ENCODE measurements around the gene SMG5.

Gene SMG5

GRCh38 chr1:156263288-156263655 lies 19.4 kb downstream of the SMG5 start:
- Histone ChIP-seq H3K27me3 (ENCODE audit: insufficient read depth, low read depth, severe bottlenecking) (no peaks in the 10 kb centered on the region), H3K4me3 (ENCODE audit: low read depth, low read length) (no peak overlapping the region), H3K9me3 (ENCODE audit: severe bottlenecking) (no peaks in the 10 kb centered on the region), H3K36me3 (peaks cover 99% of the 10 kb centered on the region), H3K27ac (no peak overlapping the region)
- no peak for TF ChIP-seq CTCF (IDR thresholded peaks at IDR 0.05; ENCODE audit: low read depth, low read length)
- DNase-seq = no peak

- no peaks in the 10 kb centered on the region for H3K9me3 ChIP-seq (ENCODE audit: severe bottlenecking)
- no peak for TF ChIP-seq CTCF (IDR thresholded peaks at IDR 0.05; ENCODE audit: low read depth, low read length)
- no peak overlapping the region for H3K27ac ChIP-seq
- no peaks in the 10 kb centered on the region for H3K27me3 ChIP-seq (ENCODE audit: insufficient read depth, low read depth, severe bottlenecking)
- H3K4me3 ChIP-seq (ENCODE audit: low read depth, low read length) = no peak overlapping the region
- peaks cover 99% of the 10 kb centered on the region for H3K36me3 ChIP-seq
- DNase-seq = no peak
Measured at GRCh38 chr1:156262461-156263287, 20.0 kb downstream of the SMG5 start.

GRCh38 chr1:156260896-156261295 lies 21.7 kb downstream of the SMG5 start:
- no peak for TF ChIP-seq CTCF (IDR thresholded peaks at IDR 0.05; ENCODE audit: low read depth, low read length)
- DNase-seq = no peak
- Histone ChIP-seq H3K27ac (no peak overlapping the region), H3K4me3 (ENCODE audit: low read depth, low read length) (no peak overlapping the region), H3K9me3 (ENCODE audit: severe bottlenecking) (no peaks in the 10 kb centered on the region), H3K36me3 (peaks cover 99% of the 10 kb centered on the region), H3K27me3 (ENCODE audit: insufficient read depth, low read depth, severe bottlenecking) (no peaks in the 10 kb centered on the region)

- Histone ChIP-seq H3K9me3 (ENCODE audit: severe bottlenecking) (no peaks in the 10 kb centered on the region), H3K27ac (no peak overlapping the region), H3K4me3 (ENCODE audit: low read depth, low read length) (no peak overlapping the region), H3K27me3 (ENCODE audit: insufficient read depth, low read depth, severe bottlenecking) (no peaks in the 10 kb centered on the region), H3K36me3 (peaks cover 99% of the 10 kb centered on the region)
- peak; percentile 60 for TF ChIP-seq CTCF (IDR thresholded peaks at IDR 0.05; ENCODE audit: low read depth, low read length)
- DNase-seq = peak; percentile 66
Measured at GRCh38 chr1:156259805-156260204, 22.8 kb downstream of the SMG5 start.

GRCh38 chr1:156258859-156259258 lies 23.8 kb downstream of the SMG5 start:
- TF ChIP-seq CTCF (IDR thresholded peaks at IDR 0.05; ENCODE audit: low read depth, low read length) = no peak
- H3K4me3 ChIP-seq (ENCODE audit: low read depth, low read length) = no peak overlapping the region
- no peak for DNase-seq

GRCh38 chr1:156257711-156258110 lies 24.9 kb downstream of the SMG5 start:
- no peaks in the 10 kb centered on the region for H3K9me3 ChIP-seq (ENCODE audit: severe bottlenecking)
- H3K36me3 ChIP-seq = peaks cover 100% of the 10 kb centered on the region
- no peak overlapping the region for H3K27ac ChIP-seq
- H3K4me3 ChIP-seq (ENCODE audit: low read depth, low read length) = no peak overlapping the region
- no peak for DNase-seq
- no peaks in the 10 kb centered on the region for H3K27me3 ChIP-seq (ENCODE audit: insufficient read depth, low read depth, severe bottlenecking)
- TF ChIP-seq CTCF (IDR thresholded peaks at IDR 0.05; ENCODE audit: low read depth, low read length) = no peak

More at GRCh38 chr1:156258859-156259258, 23.8 kb downstream of the SMG5 start:
- H3K27me3 ChIP-seq (ENCODE audit: insufficient read depth, low read depth, severe bottlenecking) = no peaks in the 10 kb centered on the region
- no peak overlapping the region for H3K27ac ChIP-seq
- H3K36me3 ChIP-seq = peaks cover 100% of the 10 kb centered on the region
- no peaks in the 10 kb centered on the region for H3K9me3 ChIP-seq (ENCODE audit: severe bottlenecking)
